ENCODE results near the gene ACACA.

- TF ChIP-seq CTCF (conservative IDR thresholded peaks at IDR 0.05 in 1 of 2, IDR thresholded peaks at IDR 0.05 in 1 of 2; ENCODE audit: low read depth in 1 of 2, low read length in 2 of 2) (no peak), EZH2 (IDR thresholded peaks at IDR 0.05; ENCODE audit: low read length, missing control alignments) (no peak)
Measured at GRCh38 chr17:37214416-37214815, 192.2 kb downstream of the ACACA start.

Measured in fibroblast of lung (primary cell).